Parathyroid adenoma (tissue), 2 donors: ENCODE results near the gene ZNF581.

Source experiments
- H2AFZ ChIP-seq: fragments of 300-600 bp; sonication (generic); one replicate; pipeline ENCODE4 v1.7.0; 2017; ENCODE audit warnings: antibody characterized with exemption, mild to moderate bottlenecking
- H3K27ac ChIP-seq: fragments of 300-600 bp; sonication (generic); one replicate; pipeline ENCODE4 v1.7.0; 2017
- H3K27me3 ChIP-seq: fragments of 300-600 bp; sonication (generic); one replicate; pipeline ENCODE4 v1.7.0; 2017; ENCODE audit warnings: low read length; ENCODE audit not compliant: control insufficient read depth, insufficient read depth
- H3K36me3 ChIP-seq: fragments of 300-600 bp; sonication (generic); one replicate; pipeline ENCODE4 v1.7.0; 2017; ENCODE audit warnings: low read length; ENCODE audit not compliant: control insufficient read depth, insufficient read depth
- H3K4me1 ChIP-seq: fragments of 300-600 bp; sonication (generic); one replicate; pipeline ENCODE4 v1.7.0; 2017; ENCODE audit warnings: control low read depth
- H3K4me2 ChIP-seq: fragments of 300-600 bp; sonication (generic); one replicate; pipeline ENCODE4 v1.7.0; 2017; ENCODE audit warnings: low read length
- H3K4me3 ChIP-seq: fragments of 300-600 bp; sonication (generic); one replicate; pipeline ENCODE4 v1.7.0; 2017; ENCODE audit warnings: low read depth, low read length
- H3K79me2 ChIP-seq: fragments of 300-600 bp; sonication (generic); one replicate; pipeline ENCODE4 v1.7.0; 2017; ENCODE audit warnings: control low read depth
- H3K9ac ChIP-seq: fragments of 300-600 bp; sonication (generic); one replicate; pipeline ENCODE4 v1.7.0; 2017; ENCODE audit warnings: mild to moderate bottlenecking
- H3K9me3 ChIP-seq: fragments of 300-600 bp; sonication (generic); one replicate; pipeline ENCODE4 v1.7.0; 2017; ENCODE audit warnings: low read length; ENCODE audit not compliant: control insufficient read depth
- CTCF ChIP-seq: fragments of 300-600 bp; sonication (generic); IDR thresholded peaks from one replicate; pipeline ENCODE4 v1.7.0; 2017; ENCODE audit warnings: antibody characterized with exemption, mild to moderate bottlenecking
- donor health status: primary hyperparathyroidism.

ZNF581 gene

GRCh38 chr19:55635334-55635717 lies 8.1 kb upstream of the ZNF581 start:
- Histone ChIP-seq H3K4me3 (peak overlapping the region; percentile 100), H3K36me3 (no peaks in the 10 kb centered on the region), H3K4me1 (peaks cover 34% of the 10 kb centered on the region), H3K27me3 (no peaks in the 10 kb centered on the region), H2AFZ (peak overlapping the region; percentile 88), H3K27ac (peak overlapping the region; percentile 100), H3K79me2 (peaks cover 32% of the 10 kb centered on the region), H3K9me3 (no peaks in the 10 kb centered on the region), H3K9ac (peak overlapping the region; percentile 100), H3K4me2 (peak overlapping the region; percentile 89)
- no peak for TF ChIP-seq CTCF

- H3K4me1 ChIP-seq: peaks cover 38% of the 10 kb centered on the region
- no peaks in the 10 kb centered on the region for H3K36me3 ChIP-seq
- peak overlapping the region; percentile 100 for H3K4me3 ChIP-seq
- no peaks in the 10 kb centered on the region for H3K9me3 ChIP-seq
- H2AFZ ChIP-seq: no peak overlapping the region
- peaks cover 32% of the 10 kb centered on the region for H3K79me2 ChIP-seq
- TF ChIP-seq CTCF: no peak
- H3K9ac ChIP-seq: peak overlapping the region; percentile 100
- no peaks in the 10 kb centered on the region for H3K27me3 ChIP-seq
- peak overlapping the region; percentile 89 for H3K4me2 ChIP-seq
- H3K27ac ChIP-seq: peak overlapping the region; percentile 100
Measured at GRCh38 chr19:55635856-55636440, 7.5 kb upstream of the ZNF581 start.

- Histone ChIP-seq H3K9me3 (no peaks in the 10 kb centered on the region), H3K4me1 (peaks cover 34% of the 10 kb centered on the region), H3K4me3 (peak overlapping the region; percentile 100), H2AFZ (no peak overlapping the region), H3K36me3 (no peaks in the 10 kb centered on the region), H3K27me3 (no peaks in the 10 kb centered on the region), H3K4me2 (peak overlapping the region; percentile 89), H3K79me2 (peaks cover 32% of the 10 kb centered on the region), H3K27ac (peak overlapping the region; percentile 100), H3K9ac (no peak overlapping the region)
- TF ChIP-seq CTCF: no peak
Measured at GRCh38 chr19:55636723-55637122, 6.7 kb upstream of the ZNF581 start.

- H3K27ac ChIP-seq: no peak overlapping the region
- H3K4me1 ChIP-seq: peaks cover 34% of the 10 kb centered on the region
Measured at GRCh38 chr19:55637534-55637933, 5.9 kb upstream of the ZNF581 start.

More at GRCh38 chr19:55637534-55637933, 5.9 kb upstream of the ZNF581 start:
- no peak for TF ChIP-seq CTCF
- H3K27me3 ChIP-seq: no peaks in the 10 kb centered on the region
- H3K4me3 ChIP-seq: no peak overlapping the region
- H3K79me2 ChIP-seq: peaks cover 32% of the 10 kb centered on the region
- H3K9ac ChIP-seq: no peak overlapping the region
- H3K4me2 ChIP-seq: peak overlapping the region; percentile 32
- no peaks in the 10 kb centered on the region for H3K9me3 ChIP-seq
- H2AFZ ChIP-seq: no peak overlapping the region
- no peaks in the 10 kb centered on the region for H3K36me3 ChIP-seq
